Kidney (tissue), 14 donors: ENCODE results near the gene SSR4. TPM values are rescaled to one million over a fixed set of nuclear protein-coding genes. Genes with fewer than 3 reads are reported as not detected.
A peak's percentile ranks its signal among the peaks of the same experiment; 100 is the strongest.

ENCODE experiments used
- DNase-seq, 5 donors: peaks; one replicate each; pipeline ENCODE4 v3.0.0-alpha.2; 2013 to 2020
- FAIRE-seq: peaks from 2 replicates; lab custom pipeline; 2012; peaks lifted over from hg19 to GRCh38; lab: Jason Lieb, UNC
- H3K27ac ChIP-seq, 2 donors: one replicate each; pipeline ENCODE4 v1.7.0; 2013; ENCODE audit warnings: low read depth in 2 of 2, low read length in 2 of 2, inconsistent platforms in 1 of 2
- H3K27me3 ChIP-seq: one replicate; pipeline ENCODE4 v1.7.1; 2013; ENCODE audit warnings: low read length, inconsistent platforms; ENCODE audit not compliant: control insufficient read depth, insufficient read depth
- H3K36me3 ChIP-seq, 3 donors: one replicate each; pipeline versions ENCODE4 v1.7.0 to v1.7.1; 2013; ENCODE audit warnings: low read length in 3 of 3, control low read depth in 1 of 3, inconsistent platforms in 1 of 3; ENCODE audit not compliant: insufficient read depth in 3 of 3, control insufficient read depth in 2 of 3
- H3K4me1 ChIP-seq, 3 donors: one replicate each; pipeline versions ENCODE4 v1.7.0 to v1.7.1; 2013; ENCODE audit warnings: low read length in 3 of 3, inconsistent platforms in 1 of 3, low read depth in 1 of 3; ENCODE audit not compliant: control insufficient read depth in 2 of 3, insufficient read depth in 2 of 3
- H3K4me3 ChIP-seq, 3 donors: one replicate each; pipeline versions ENCODE4 v1.7.0 to v1.8.1; 2013; ENCODE audit warnings: low read length in 3 of 3, control low read depth in 1 of 3, inconsistent platforms in 1 of 3
- H3K9ac ChIP-seq, 3 donors: one replicate each; pipeline versions ENCODE4 v1.7.0 to v1.7.1; 2013; ENCODE audit warnings: low read length in 3 of 3, control low read depth in 1 of 3, inconsistent platforms in 1 of 3
- H3K9me3 ChIP-seq, 3 donors: one replicate each; pipeline versions ENCODE4 v1.7.0 to v1.7.1; 2013; ENCODE audit warnings: low read length in 3 of 3, control low read depth in 1 of 3, inconsistent platforms in 1 of 3; ENCODE audit not compliant: control insufficient read depth in 2 of 3, insufficient read depth in 1 of 3
- intact Hi-C: fragments of 100-400 bp; cut with DNase I; formaldehyde crosslinking; loops from one replicate; pipeline ENCODE4 v1.11.1; 2022
- polyA plus RNA-seq: library from polyadenylated mRNA; stranded (reverse); fragments of 350-450 nt; fragmentation: Illumina TruSeq; extraction: RNeasy Lipid Tissue Mini Kit (QIAGEN cat#74804); gene quantifications from one replicate; pipeline ENCODE4 v1.2.3, GENCODE V29; 2014; ENCODE audit warnings: low read depth, low replicate concordance; ENCODE audit not compliant: insufficient read depth
- total RNA-seq: library from RNA; stranded (reverse); fragmentation: NEBNext Ultra II Directional; extraction: Animal tissue kit (Norgen Biotek cat#: 25700); gene quantifications from one replicate; pipeline ENCODE4 v1.2.1, GENCODE V29; 2021
- TF ChIP-seq, protein P1 (sequence below): IDR thresholded peaks from 3 replicates; pipeline ENCODE4 v1.5.1; 2012; ENCODE audit warnings: mild to moderate bottlenecking, moderate library complexity, borderline replicate concordance; ENCODE audit not compliant: insufficient read depth; ENCODE audit errors: extremely low read depth
- donor health status: control.
- donor health status: control.
- donor health status: control.
- donor health status: control.
- donor health status: control.
- donor health status: DM: yes; HTN: yes; CAD: no.
- donor health status: Normal renal cell carcinoma (clear cell type).

The SSR4 gene
- total and polyA plus RNA-seq, 2 donors from 2014 or later, result 226 to 473 TPM

DNA sequence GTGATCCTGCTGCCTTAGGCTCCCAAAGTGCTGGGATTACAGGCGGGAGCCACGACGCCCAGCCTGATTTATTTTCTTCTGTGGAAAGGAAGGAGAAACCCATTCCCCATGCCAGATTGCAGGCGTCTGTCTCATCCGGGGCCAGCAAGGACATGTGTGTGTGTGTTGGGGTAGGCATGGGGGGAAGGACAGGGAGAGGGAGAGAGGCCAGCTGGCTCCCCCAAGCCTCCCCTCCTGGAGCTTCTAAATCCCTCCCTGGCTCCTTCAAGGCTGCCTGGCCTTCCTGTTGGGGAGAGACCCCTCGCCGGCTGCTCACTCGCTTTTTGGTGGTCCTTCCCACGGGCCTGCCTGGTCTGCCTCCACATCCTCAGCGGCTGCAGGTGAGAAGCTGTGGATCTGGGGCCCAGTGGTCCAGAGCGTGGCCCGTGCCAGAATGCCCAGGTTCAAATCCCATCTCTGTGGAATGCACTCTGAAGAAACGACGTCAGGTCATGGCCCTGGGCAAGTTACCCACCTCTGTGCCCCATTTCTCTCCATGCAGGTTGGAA is 31.8 kb upstream of the SSR4 start:
- FAIRE-seq (no peak), DNase-seq (no peak)
- Histone ChIP-seq H3K27ac (no peak overlapping the region), H3K4me1 (no peaks in the 10 kb centered on the region), H3K9me3 (no peaks in the 10 kb centered on the region), H3K36me3 (no peaks in the 10 kb centered on the region), H3K4me3 (no peak overlapping the region), H3K9ac (no peak overlapping the region), H3K27me3 (no peaks in the 10 kb centered on the region)
- TF ChIP-seq, protein P1, sequence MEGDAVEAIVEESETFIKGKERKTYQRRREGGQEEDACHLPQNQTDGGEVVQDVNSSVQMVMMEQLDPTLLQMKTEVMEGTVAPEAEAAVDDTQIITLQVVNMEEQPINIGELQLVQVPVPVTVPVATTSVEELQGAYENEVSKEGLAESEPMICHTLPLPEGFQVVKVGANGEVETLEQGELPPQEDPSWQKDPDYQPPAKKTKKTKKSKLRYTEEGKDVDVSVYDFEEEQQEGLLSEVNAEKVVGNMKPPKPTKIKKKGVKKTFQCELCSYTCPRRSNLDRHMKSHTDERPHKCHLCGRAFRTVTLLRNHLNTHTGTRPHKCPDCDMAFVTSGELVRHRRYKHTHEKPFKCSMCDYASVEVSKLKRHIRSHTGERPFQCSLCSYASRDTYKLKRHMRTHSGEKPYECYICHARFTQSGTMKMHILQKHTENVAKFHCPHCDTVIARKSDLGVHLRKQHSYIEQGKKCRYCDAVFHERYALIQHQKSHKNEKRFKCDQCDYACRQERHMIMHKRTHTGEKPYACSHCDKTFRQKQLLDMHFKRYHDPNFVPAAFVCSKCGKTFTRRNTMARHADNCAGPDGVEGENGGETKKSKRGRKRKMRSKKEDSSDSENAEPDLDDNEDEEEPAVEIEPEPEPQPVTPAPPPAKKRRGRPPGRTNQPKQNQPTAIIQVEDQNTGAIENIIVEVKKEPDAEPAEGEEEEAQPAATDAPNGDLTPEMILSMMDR, result no peak
- intact Hi-C loops, result loop anchor here (10.0 kb wide), 1 partner anchor 192 kb away; no protein-coding TSS in a partner anchor

DNA sequence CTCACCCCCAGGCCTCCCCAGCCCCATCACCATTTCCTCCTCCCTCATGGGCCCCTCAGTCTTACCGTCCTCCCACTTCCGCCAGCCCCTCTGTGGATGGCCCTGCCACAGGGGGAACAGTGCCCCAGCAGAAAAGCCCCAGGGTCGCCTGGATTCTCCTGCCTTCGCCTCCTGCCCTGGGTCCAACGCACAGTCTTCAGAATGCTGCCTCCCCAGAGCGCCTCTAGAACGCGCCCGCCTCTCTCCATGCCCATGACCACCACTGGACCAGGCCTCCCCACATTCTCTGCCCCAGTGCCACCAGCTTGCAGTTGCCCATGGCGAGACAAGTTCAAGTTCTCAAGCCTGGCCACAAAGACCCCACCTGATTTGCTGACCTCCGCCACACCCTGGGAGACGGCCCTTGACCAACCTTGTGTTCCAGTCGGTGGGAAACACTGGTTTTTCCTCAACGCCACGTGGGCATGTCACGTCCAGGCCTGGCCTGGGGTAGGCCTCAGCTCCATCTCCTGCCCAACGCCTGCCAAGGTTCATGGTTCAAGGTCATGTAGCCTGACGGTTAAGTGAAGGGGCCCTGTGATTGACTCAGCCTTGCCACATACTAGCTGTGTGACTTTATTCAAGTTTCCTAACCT is 31.1 kb upstream of the SSR4 start:
- H3K9ac ChIP-seq, result no peak overlapping the region
- intact Hi-C loops, result loop anchor here (10.0 kb wide), 1 partner anchor 191 kb away; no protein-coding TSS in a partner anchor
- H3K4me3 ChIP-seq, result no peak overlapping the region
- H3K9me3 ChIP-seq, result no peaks in the 10 kb centered on the region
- FAIRE-seq (no peak), DNase-seq (peak in 1 of 5 donors; percentile 31)
- TF ChIP-seq, protein P1, result no peak
- no peaks in the 10 kb centered on the region for H3K27me3 ChIP-seq
- no peaks in the 10 kb centered on the region for H3K4me1 ChIP-seq
- H3K36me3 ChIP-seq, result no peaks in the 10 kb centered on the region
- H3K27ac ChIP-seq, result no peak overlapping the region

DNA sequence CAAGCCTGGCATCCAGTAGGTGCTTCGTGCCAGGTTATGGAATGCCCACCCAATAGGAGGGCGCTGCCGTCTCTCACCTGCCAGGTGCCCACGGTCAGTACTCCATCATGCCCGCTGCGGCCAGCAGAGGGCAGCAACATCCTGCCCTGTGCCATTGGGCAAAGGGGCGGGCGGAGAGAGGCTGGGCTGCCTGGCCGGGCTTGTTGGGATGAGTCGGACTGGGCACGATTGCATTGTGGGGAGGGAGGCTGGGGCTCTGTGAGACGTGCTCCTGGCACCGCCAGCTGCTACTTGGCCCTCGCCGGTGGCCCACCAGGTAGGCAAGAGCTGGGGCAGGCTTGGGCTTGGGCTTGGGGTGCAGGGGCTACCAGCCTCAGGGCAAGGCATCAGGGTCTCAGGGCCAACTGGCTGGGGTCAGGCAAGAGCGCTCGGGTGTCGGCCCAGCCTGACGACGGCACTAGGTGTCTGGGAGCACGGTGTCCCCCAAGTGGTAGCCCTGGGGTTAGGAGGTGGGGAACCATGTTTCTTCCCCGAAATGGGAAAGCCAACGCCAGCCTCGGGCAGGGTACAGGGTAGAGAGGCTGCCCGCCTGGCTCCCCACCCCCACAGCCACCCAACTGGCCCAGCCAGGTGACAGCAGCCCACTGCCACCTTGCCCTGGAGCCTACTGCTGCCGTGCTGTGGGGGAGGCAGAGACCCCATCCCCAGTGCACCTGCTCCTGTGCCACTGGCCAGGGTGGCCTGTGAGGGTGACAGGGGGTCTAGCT is 30.3 kb upstream of the SSR4 start, which contains the start of gene PLXNB3:
PLXNB3 (plus strand) TSS at position 261 of the 767 bp plus-strand sequence. CDS start 1,287 bp downstream, outside the sequence.
- no peaks in the 10 kb centered on the region for H3K36me3 ChIP-seq
- no peaks in the 10 kb centered on the region for H3K4me1 ChIP-seq
- no peak within 1 kb of the TSS for H3K9ac ChIP-seq
- no peaks in the 10 kb centered on the region for H3K27me3 ChIP-seq
- FAIRE-seq (no peak), DNase-seq (peak; percentile 66 to 90 (median 80))
- H3K27ac ChIP-seq, result no peak within 1 kb of the TSS
- TF ChIP-seq, protein P1, result peak; percentile 76
- intact Hi-C loops, result loop anchor here (10.0 kb wide), 1 partner anchor 191 kb away; no protein-coding TSS in a partner anchor
- no peak within 1 kb of the TSS for H3K4me3 ChIP-seq
- H3K9me3 ChIP-seq, result no peaks in the 10 kb centered on the region
